Neural progenitor cell (in vitro differentiated cells): ENCODE results near the gene PSENEN.

Experiments
- CTCF ChIP-seq: fragments of 200-600 bp; sonication (generic); IDR thresholded peaks from 2 replicates; pipeline ENCODE4 v1.5.1; 2017; ENCODE audit warnings: antibody characterized with exemption, mild to moderate bottlenecking
- EZH2 ChIP-seq: fragments of 200-600 bp; sonication (generic); IDR thresholded peaks from 2 replicates; pipeline ENCODE4 v1.6.1; 2017; ENCODE audit warnings: antibody characterized with exemption, mild to moderate bottlenecking, moderate library complexity
- EZH2phosphoT487 ChIP-seq: fragments of 200-600 bp; sonication (generic); IDR thresholded peaks from 2 replicates; pipeline ENCODE4 v1.6.1; 2017; ENCODE audit warnings: antibody characterized with exemption

- no peak for TF ChIP-seq CTCF
- TF ChIP-seq EZH2, result no peak
- no peak for TF ChIP-seq EZH2phosphoT487
Observed at GRCh38 chr19:35738021-35738886, 7.2 kb upstream of the PSENEN start.
